ENCODE data around the gene NAV3. TPM values are rescaled to one million over a fixed set of nuclear protein-coding genes. Genes with fewer than 3 reads are reported as not detected.

The NAV3 gene
- total and polyA plus RNA-seq, 4 donors: 0.22 to 1.7 (median 0.71) TPM

GRCh38 chr12:77940567-77940966 lies 109.9 kb downstream of the NAV3 start:
- Histone ChIP-seq H3K4me1 (ENCODE audit: control insufficient read depth in 4 of 4, insufficient read depth in 4 of 4, low read length in 3 of 4) (peaks cover 0 to 1% (median 0%) of the 10 kb centered on the region in 4 donors), H3K27me3 (ENCODE audit: control insufficient read depth in 4 of 4, insufficient read depth in 4 of 4, low read length in 3 of 4) (no peaks in the 10 kb centered on the region), H3K9me3 (ENCODE audit: control insufficient read depth in 4 of 4, low read length in 3 of 4) (no peaks in the 10 kb centered on the region), H3K4me3 (ENCODE audit: low read depth in 1 of 3, low read length in 3 of 3) (no peak overlapping the region), H3K36me3 (ENCODE audit: control insufficient read depth in 4 of 4, insufficient read depth in 3 of 4, low read depth in 1 of 4, low read length in 3 of 4) (no peaks in the 10 kb centered on the region), H3K27ac (ENCODE audit: low read depth in 1 of 2, low read length in 2 of 2) (no peak overlapping the region), H3K9ac (ENCODE audit: low read depth in 1 of 2, low read length in 2 of 2) (no peak overlapping the region)
- DNase-seq (ENCODE audit: low spot score): no peak
- 23% methylated on average over 2 of the region's 2 CpGs for WGBS
- TF ChIP-seq EGR1 (IDR thresholded peaks at IDR 0.05; ENCODE audit: low read depth in 2 of 2) (no peak), GABPA (IDR thresholded peaks at IDR 0.05 in 1 of 2, conservative IDR thresholded peaks at IDR 0.05 in 1 of 2) (no peak), SP1 (IDR thresholded peaks at IDR 0.05) (no peak), ATF3 (IDR thresholded peaks at IDR 0.05) (no peak), TAF1 (conservative IDR thresholded peaks at IDR 0.05) (no peak), CTCF (IDR thresholded peaks at IDR 0.05; ENCODE audit: low read depth, low read length, missing input control) (no peak), ZBTB33 (IDR thresholded peaks at IDR 0.05) (no peak)

- TF ChIP-seq HNF4A (conservative IDR thresholded peaks at IDR 0.05) (no peak), RAD21 (IDR thresholded peaks at IDR 0.05) (no peak), NR2F2 (IDR thresholded peaks at IDR 0.05) (no peak), GABPA (IDR thresholded peaks at IDR 0.05 in 1 of 2, conservative IDR thresholded peaks at IDR 0.05 in 1 of 2) (no peak), RXRA (IDR thresholded peaks at IDR 0.05) (no peak), ZBTB33 (IDR thresholded peaks at IDR 0.05) (no peak), TAF1 (conservative IDR thresholded peaks at IDR 0.05) (no peak), SP1 (IDR thresholded peaks at IDR 0.05) (no peak), YY1 (IDR thresholded peaks at IDR 0.05) (no peak)
- Histone ChIP-seq H3K4me3 (ENCODE audit: low read depth in 1 of 3, low read length in 3 of 3) (no peak overlapping the region), H3K9ac (ENCODE audit: low read depth in 1 of 2, low read length in 2 of 2) (no peak overlapping the region), H3K27me3 (ENCODE audit: control insufficient read depth in 4 of 4, insufficient read depth in 4 of 4, low read length in 3 of 4) (no peaks in the 10 kb centered on the region), H3K36me3 (ENCODE audit: control insufficient read depth in 4 of 4, insufficient read depth in 3 of 4, low read depth in 1 of 4, low read length in 3 of 4) (no peaks in the 10 kb centered on the region), H3K27ac (ENCODE audit: low read depth in 1 of 2, low read length in 2 of 2) (no peak overlapping the region), H3K9me3 (ENCODE audit: control insufficient read depth in 4 of 4, low read length in 3 of 4) (no peaks in the 10 kb centered on the region), H3K4me1 (ENCODE audit: control insufficient read depth in 4 of 4, insufficient read depth in 4 of 4, low read length in 3 of 4) (peaks cover 0 to 1% (median 0%) of the 10 kb centered on the region in 4 donors)
- DNase-seq (ENCODE audit: low spot score): no peak
- 72% methylated on average over 1 of the region's 1 CpG for WGBS
Measured at GRCh38 chr12:77941401-77941800, 110.7 kb downstream of the NAV3 start.
